Mononuclear cell (primary cell): Measurements from ENCODE around the gene MICU1. TPM values are rescaled to one million over a fixed set of nuclear protein-coding genes. Genes with fewer than 3 reads are reported as not detected.
A peak's percentile ranks its signal among the peaks of the same experiment; 100 is the strongest.
"Not testable (repeated sequence)": the region's sequence is repeated elsewhere in the genome, so short reads cannot be mapped to it uniquely, and the experiment has no call there.

Source experiments
- H3K27me3 ChIP-seq: 2 replicates; pipeline ENCODE4 v1.6.0; 2011; ENCODE audit warnings: low read length, control low read depth; ENCODE audit not compliant: insufficient read depth
- H3K4me1 ChIP-seq: 2 replicates; pipeline ENCODE4 v1.5.1; 2011; ENCODE audit warnings: mild to moderate bottlenecking, low read length, control low read depth; ENCODE audit not compliant: insufficient read depth
- H3K4me3 ChIP-seq: 2 replicates; pipeline ENCODE4 v1.5.1; 2011; ENCODE audit warnings: mild to moderate bottlenecking, low read length, moderate library complexity
- H3K9me3 ChIP-seq: 2 replicates; pipeline ENCODE4 v1.5.1; 2011; ENCODE audit warnings: low read depth, mild to moderate bottlenecking, control low read depth, low read length
- total RNA-seq: library from RNA; depleted of rRNA; stranded (reverse); fragments of >200 nt; gene quantifications from one replicate; pipeline ENCODE4 v1.2.3, GENCODE V29; 2012

MICU1 gene
- total RNA-seq, 1 donor, result 25.5 TPM

DNA sequence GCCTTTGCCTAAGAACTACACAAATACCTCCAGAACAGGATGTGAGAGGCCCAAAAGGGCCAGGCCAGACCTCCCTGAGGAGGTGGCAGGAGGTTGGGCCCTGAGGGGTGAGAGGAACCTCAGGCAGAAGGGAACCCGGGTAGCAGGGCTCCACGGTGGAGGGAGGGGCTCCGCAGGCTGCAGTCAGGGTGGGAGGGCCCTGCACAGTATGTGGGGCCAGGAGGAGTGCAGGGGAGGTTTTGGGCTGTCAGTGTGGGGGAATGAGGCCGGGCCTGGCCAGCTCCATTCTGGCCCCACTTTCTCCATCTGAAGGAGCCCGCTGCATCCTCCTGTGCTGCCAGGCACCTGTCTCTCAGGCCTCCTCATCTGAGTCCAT is 297.1 kb downstream of the MICU1 start:
- Histone ChIP-seq H3K4me3 (no peak overlapping the region), H3K9me3 (no peaks in the 10 kb centered on the region), H3K4me1 (peaks cover 87% of the 10 kb centered on the region), H3K27me3 (no peaks in the 10 kb centered on the region)

DNA sequence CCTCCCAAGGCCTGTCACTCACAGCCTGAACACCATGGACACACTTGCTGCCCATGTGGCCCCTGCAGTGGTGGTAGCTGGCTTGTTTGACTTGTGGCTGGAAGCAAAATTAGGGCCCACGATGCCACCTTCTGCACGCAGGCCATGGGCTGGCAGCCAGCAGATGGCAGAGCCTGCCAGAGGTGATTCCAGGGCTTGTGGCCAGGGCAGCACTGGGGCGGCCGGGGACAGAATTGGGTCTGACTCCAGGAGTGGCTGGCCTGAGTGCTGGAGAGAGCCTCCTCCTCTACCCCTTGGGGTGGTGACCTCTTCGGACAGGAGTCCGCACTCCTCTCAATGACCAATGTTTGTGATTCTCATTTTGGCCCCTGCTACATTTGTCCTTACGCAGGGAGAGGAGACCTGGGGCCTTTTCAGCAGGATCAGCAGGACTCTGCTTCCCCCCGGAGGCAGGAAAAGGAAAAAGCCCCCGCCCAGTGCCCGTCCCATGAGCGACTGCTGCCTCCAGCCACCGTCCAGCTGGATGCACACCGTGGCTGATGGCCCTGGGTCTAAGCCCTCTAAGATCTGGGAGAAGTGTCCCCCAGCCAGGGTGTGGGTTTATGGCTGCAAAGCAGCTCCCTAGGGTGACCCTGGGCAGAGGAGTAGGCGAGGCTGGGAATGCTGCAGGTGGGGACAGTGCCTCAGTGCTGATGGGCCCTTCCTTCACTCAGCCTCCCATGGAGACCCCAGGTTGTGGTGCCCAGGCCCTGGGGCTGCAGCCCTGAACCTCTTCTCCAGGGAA is 297.6 kb downstream of the MICU1 start:
- Histone ChIP-seq H3K9me3 (no peaks in the 10 kb centered on the region), H3K4me3 (no peak overlapping the region), H3K4me1 (peaks cover 87% of the 10 kb centered on the region)

DNA sequence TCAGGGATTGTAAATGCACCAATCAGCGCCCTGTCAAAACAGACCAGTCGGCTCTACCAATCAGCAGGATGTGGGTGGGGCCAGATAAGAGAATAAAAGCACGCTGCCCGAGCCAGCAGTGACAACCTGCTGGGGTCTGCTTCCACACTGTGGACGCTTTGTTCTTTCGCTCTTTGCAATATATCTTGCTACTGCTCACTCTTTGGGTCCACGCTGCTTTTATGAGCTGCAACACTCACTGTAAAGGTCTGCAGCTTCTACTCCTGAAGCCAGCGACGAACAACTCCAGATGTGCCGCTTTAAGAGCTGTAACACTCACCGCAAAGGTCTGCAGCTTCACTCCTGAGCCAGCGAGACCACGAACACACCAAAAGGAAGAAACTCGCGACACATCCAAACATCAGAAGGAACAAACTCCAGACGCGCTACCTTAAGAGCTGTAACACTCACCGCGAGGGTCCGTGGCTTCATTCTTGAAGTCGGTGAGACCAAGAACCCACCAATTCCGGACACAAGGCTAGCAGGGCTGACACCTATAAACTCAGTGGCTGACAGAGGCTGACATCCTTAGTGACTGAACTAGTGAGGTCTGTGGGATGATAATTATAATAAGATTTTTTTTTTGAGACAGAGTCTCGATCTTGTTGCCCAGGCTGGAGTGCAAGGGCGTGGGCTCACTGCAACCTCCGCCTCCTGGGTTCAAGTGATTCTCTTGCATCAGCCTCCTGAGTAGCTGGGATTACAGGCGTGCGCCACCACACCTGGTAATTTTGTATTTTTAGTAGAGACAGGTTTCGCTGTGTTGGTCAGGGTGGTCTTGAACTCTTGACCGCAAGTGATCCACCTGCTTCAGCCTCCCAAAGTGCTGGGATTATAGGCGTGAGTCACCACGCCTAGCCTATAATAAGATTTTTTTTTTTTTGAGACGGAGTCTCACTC is 298.9 kb downstream of the MICU1 start:
- not testable (repeated sequence) for H3K27me3 ChIP-seq, H3K9me3 ChIP-seq
- Histone ChIP-seq H3K4me3 (peak overlapping the region; percentile 10), H3K4me1 (peaks cover 87% of the 10 kb centered on the region)

More for the DNA sequence above, 297.6 kb downstream of the MICU1 start:
- no peaks in the 10 kb centered on the region for H3K27me3 ChIP-seq

DNA sequence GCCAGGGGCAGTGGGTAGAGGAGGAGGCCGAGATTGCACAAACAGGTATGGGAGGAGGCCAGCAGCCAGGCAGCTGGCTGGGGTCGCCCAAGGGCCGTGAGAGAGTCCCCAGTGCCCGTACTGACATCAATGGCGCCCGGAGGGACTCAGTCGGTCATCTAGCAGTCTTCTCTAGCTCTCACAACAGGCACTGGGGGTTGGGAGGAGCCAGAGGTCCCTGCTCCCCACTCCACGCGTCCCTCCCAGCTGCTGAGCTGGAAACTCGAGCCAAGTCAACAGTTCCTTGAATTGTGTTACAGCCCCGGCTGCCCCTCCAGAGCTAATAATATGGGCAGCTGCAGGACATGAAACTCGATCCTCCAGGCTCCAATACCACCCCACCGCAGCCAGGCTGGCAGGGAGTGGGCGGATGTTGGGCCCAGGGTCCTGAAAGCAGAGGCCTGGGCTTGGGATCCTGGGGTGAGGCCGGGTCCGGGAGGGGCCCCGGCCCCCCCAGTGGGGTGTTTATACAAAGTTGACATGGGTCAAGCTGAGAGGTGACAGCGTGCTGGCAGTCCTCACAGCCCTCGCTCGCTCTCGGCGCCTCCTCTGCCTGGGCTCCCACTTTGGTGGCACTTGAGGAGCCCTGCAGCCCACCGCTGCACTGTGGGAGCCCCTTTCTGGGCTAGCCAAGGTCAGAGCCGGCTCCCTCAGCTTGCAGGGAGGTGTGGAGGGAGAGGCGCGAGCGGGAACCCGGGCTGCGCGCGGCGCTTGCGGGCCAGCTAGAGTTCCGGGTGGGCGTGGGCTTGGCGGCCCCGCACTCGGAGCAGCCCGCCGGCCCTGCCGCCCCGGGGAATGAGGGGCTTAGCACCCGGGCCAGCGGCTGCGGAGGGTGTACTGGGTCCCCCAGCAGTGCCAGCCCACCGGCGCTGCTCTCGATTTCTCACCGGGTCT is 300.4 kb downstream of the MICU1 start:
- H3K4me3 ChIP-seq, H3K27me3 ChIP-seq, H3K9me3 ChIP-seq: not testable (repeated sequence)
- peaks cover 87% of the 10 kb centered on the region for H3K4me1 ChIP-seq

DNA sequence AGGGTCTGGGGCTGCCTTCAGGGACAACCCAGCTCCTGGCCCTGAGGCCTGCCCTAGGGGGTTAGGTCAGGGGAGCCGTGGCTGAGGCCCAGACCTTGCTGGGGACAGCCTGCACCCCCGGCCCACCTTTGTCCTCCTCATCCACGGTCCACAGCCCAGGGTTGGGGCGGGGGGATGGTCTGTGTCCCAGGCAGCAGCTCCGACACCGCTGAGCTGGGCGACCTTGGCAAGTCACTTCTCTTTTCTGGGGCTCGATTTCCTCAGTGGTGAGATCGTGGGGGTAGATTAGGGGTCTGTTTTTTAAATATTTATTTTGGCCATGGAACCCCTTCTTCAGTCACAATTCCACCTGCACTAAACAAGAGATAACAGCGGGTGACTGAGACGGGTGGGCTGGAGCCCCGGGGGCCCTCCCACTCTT is 302.1 kb downstream of the MICU1 start:
- Histone ChIP-seq H3K4me3 (no peak overlapping the region), H3K27me3 (no peaks in the 10 kb centered on the region), H3K4me1 (peaks cover 85% of the 10 kb centered on the region), H3K9me3 (no peaks in the 10 kb centered on the region)

DNA sequence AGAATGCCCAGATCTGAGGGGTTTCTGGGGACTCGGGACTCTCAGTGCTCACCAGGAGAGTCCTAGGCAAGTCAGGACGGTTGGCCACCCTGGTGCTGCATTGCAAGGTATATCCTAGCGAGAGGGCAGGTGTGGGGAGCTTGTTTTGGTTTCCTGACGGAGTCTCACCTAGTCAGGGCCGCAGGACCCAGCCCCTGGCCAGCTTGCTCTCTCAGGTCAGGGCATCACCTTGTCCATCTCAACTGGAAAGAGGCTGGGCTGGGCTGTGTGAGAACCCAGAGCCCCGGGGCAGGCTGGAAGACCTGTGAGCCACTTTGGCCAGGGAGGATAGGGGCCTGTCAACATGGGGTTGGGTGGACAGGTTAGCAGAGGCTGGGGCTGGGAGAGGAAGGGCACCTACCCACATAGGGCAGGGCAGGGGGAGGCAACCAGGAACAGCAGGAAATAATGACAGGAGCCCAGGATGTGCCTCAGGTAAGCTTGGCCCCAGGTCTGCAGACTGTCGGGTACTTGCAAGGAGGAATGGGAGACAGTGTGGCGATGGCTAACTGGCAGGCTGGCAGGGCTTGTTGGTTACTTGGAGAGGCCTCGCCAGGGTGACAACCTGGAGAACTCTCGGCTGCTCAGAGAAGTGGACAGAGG is 302.6 kb downstream of the MICU1 start:
- peaks cover 85% of the 10 kb centered on the region for H3K4me1 ChIP-seq
- no peaks in the 10 kb centered on the region for H3K9me3 ChIP-seq
- H3K4me3 ChIP-seq, result no peak overlapping the region
- no peaks in the 10 kb centered on the region for H3K27me3 ChIP-seq

DNA sequence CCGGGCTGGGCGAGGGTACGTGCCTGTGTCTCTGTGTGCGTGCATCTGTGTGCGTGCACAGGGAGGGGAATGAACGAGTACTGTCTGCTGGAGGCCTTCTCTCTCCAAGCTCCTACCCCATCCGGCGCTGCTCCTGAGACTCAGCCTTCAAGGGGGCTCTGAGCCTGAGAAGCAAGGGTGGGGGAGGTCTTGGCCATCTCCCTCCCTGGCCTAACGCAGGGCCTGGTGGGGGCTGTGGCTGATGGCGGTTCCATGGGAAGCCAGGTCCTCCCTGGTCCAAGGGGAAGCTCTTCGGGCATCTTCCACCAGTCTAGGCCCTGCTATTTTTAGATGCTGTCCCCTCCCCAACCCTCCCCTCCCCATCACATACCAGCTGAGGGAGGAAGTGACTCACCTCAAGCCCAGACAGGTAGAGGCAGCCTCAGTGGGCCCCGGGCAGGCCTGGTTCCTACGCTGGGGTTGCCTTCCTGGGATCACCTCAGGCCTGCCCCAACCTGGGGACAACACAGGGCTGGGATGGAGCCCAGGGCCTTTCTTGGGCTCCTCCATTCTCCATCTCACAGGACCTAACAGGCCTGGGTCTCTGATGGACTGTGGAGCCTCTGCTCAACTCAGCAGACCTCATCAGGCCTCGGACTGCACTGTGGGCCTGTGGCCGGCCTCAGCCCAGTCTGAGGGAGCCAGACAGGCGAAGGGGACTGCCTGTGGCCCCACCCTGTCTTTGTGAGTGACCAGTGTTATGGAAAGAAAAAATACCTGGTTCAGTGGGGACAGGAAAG is 303.4 kb downstream of the MICU1 start:
- H3K27me3 ChIP-seq, result no peaks in the 10 kb centered on the region
- peaks cover 85% of the 10 kb centered on the region for H3K4me1 ChIP-seq
- H3K9me3 ChIP-seq, result no peaks in the 10 kb centered on the region
- H3K4me3 ChIP-seq, result no peak overlapping the region

DNA sequence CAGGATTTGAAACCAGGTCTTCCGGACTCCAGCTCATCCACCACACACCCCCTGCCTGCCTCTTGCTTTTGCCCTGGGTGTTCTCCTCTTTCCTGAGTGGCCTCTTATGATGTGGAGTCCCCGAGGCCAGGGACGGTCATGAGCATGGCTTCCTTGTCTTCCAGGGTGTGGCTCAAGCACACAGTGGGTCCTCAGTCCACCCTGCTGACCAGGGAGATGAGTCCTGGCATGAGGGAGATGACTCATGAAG is 303.9 kb downstream of the MICU1 start:
- no peak overlapping the region for H3K4me3 ChIP-seq
- H3K9me3 ChIP-seq, result no peaks in the 10 kb centered on the region
- H3K27me3 ChIP-seq, result no peaks in the 10 kb centered on the region
- peaks cover 84% of the 10 kb centered on the region for H3K4me1 ChIP-seq

DNA sequence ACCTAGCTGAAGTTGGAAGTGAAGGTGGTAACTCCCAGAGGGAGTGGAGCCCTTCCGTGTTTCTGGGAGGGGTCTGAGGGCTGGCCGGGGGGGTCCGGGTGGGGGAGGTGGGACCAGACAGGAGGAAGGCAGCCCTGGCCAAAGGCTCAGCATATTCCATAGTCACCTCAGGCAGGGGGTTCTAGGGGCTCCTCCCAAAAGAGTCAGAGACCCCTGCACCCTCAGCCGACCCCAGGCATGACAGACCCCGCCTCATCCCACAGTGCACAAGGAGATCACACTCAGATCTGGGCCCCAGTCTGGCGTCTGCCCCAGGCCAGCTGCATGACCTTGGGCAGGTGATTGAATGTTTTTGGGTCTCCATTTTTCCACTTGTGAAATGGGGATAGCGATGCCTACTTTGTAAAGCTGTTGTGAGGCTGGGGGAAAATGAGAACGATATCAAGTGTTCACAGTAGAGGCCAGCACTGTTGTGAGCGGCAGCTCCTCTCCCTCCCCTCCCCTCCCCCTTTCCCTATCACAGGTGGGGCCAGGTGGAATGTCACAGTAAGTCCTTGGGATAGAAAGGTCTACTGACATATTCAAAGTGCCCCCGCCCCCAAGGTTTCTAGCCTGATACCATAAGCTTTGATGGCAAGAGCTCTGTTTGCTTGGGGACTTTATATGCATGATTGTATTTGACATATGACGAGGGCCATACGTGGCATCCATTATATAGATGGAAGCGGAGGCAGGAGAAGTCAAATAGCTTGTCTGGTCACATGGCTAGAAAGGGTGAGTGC is 304.4 kb downstream of the MICU1 start:
- Histone ChIP-seq H3K27me3 (no peaks in the 10 kb centered on the region), H3K9me3 (no peaks in the 10 kb centered on the region), H3K4me1 (peaks cover 85% of the 10 kb centered on the region), H3K4me3 (no peak overlapping the region)

DNA sequence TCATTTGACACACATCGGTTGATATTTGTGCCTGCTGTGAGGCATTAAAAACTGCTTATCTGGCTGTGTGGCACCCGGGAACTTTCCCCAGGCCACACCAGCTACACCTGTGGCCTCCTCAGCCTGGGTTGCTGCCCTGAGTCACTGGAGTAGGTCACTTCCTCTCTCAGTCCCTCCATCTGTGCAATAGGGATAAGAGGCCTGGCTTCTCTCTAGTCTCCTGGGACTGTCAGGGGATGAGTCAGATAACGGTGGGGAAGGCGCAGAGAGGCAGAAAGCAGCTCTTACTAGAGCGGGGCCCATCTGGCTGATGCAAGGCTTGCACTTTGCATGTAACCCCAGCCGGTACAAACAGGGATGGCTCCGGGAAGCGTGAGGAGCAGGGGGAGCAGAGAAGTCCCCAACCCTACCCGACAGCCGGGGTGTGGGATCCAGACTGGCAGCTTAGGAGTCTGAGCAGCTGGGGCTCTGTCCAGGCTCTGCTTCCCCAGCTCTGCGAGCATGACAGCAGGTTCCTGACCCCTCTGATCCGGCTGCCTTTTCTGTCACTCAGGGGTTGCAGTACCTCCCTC is 305.1 kb downstream of the MICU1 start:
- H3K9me3 ChIP-seq, result no peaks in the 10 kb centered on the region
- peaks cover 92% of the 10 kb centered on the region for H3K4me1 ChIP-seq
- no peak overlapping the region for H3K4me3 ChIP-seq

DNA sequence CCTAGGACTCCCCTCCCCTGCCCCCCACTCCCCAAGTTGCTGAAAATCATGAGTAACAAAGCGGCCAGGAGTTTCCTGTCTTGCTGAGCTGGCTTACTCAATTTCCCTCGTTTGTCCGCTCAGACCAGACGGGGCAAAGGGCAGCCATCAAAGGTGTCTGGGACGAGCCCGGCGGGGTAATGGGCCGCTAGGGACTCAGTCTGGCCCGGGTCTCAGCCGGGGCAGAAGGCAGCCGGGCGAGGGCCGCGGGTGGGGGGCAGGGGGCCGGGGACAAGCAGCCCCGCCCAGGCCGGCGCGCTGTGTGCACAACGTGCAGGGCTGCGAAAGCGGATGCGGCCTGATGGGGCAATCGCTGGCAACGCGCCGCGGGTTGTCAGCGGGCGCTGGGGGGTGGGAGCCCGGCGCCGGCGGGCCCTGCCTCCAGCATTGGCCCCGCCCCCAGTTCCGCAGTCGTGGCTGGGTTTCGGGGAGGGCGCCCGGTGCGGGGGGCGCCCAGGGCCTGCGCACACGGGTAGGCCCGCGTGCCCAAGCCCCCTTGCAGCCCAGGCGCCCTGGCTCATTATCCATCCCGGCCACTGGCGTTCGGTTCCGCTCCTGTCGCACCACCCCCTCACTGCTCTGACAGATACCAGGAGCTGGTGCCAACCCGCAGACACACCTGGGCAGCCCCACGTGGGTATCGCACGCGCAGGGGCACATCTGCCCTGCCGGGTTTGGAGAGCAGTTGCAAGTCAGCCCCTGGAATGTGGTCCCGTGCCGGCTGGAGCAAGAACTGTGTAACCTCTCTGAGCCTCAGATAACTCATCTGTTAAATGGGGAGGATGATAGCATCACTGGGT is 306.2 kb downstream of the MICU1 start:
- Histone ChIP-seq H3K4me1 (peaks cover 94% of the 10 kb centered on the region), H3K27me3 (no peaks in the 10 kb centered on the region), H3K4me3 (peak overlapping the region; percentile 38), H3K9me3 (no peaks in the 10 kb centered on the region)

More for the DNA sequence above, 305.1 kb downstream of the MICU1 start:
- no peaks in the 10 kb centered on the region for H3K27me3 ChIP-seq

DNA sequence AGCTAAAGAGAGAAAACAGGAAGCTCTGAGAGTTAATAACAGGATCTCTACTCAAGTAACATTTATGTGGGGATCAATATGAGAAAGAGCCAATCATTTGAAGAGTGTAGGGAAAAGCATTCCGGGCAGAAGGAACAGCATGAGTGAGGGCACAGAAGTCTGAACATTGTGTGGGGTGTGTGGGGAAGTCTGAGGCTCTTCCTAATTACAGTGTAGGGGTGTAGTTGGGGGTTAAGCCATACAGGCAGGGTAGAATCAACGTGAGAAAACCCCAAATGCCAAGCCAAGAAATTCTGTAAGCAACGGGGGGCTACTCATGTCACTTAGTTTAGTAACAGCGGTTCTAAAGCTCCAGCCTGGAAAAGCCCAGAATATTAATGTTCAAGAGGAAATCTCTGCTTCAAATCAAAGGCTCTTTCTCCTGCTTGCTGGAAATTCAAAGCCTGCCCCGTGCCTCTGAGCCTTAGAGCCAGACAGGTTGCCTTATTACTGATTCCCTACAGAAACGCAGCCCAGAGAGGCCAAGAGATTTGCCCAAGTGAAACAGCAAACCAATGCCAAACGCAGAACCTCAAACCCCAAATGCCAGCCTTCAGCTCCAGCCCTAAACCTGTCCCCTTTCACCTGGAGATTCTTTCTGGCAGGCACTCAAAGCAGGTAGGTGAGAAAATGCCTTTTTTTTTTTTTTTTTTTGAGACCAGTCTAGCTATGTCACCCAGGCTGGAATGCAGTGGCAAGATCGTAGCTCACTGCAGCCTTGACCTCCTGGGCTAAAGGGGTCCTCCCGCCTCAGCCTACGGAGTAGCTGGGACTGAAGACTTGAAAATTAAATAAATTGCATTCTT is 307.2 kb downstream of the MICU1 start:
- Histone ChIP-seq H3K4me3 (peak overlapping the region; percentile 38), H3K4me1 (peaks cover 87% of the 10 kb centered on the region), H3K27me3 (no peaks in the 10 kb centered on the region), H3K9me3 (no peaks in the 10 kb centered on the region)
